HG02610 (cell line): ENCODE measurements around the gene OSBPL6.

ENCODE experiments used
- ATAC-seq: cut with Tn5 transposase; IDR thresholded peaks from one replicate; pipeline ENCODE4 v1.9.1; 2021; ENCODE audit warnings: mild to moderate bottlenecking, moderate library complexity; ENCODE audit not compliant: unreplicated experiment

OSBPL6 gene

GRCh38 chr2:178237488-178238153 lies 43.3 kb downstream of the OSBPL6 start:
- ATAC-seq: no peak

- ATAC-seq: no peak
These were observed 43.8 kb downstream of the OSBPL6 start for GRCh38 chr2:178238154-178238521.

- ATAC-seq: no peak
These were observed 44.4 kb downstream of the OSBPL6 start for GRCh38 chr2:178238750-178239149.

GRCh38 chr2:178241844-178242551 lies 47.7 kb downstream of the OSBPL6 start:
- ATAC-seq: no peak

GRCh38 chr2:178242552-178242883 lies 48.2 kb downstream of the OSBPL6 start:
- ATAC-seq: no peak

- no peak for ATAC-seq
These were observed 49.6 kb downstream of the OSBPL6 start for GRCh38 chr2:178243961-178244360.

GRCh38 chr2:178244777-178245176 lies 50.5 kb downstream of the OSBPL6 start:
- ATAC-seq: no peak

GRCh38 chr2:178246696-178247095 lies 52.4 kb downstream of the OSBPL6 start:
- ATAC-seq: no peak

GRCh38 chr2:178247250-178247649 lies 52.9 kb downstream of the OSBPL6 start:
- no peak for ATAC-seq

- ATAC-seq: no peak
These were observed 56.1 kb downstream of the OSBPL6 start for GRCh38 chr2:178250429-178250828.

GRCh38 chr2:178251151-178251955 lies 57.0 kb downstream of the OSBPL6 start:
- no peak for ATAC-seq

GRCh38 chr2:178256382-178257042 lies 62.2 kb downstream of the OSBPL6 start:
- ATAC-seq: no peak

- ATAC-seq: no peak
These were observed 62.8 kb downstream of the OSBPL6 start for GRCh38 chr2:178257127-178257526.

GRCh38 chr2:178258916-178259315 lies 64.6 kb downstream of the OSBPL6 start:
- ATAC-seq: no peak

- ATAC-seq: no peak
These were observed 69.0 kb downstream of the OSBPL6 start for GRCh38 chr2:178263159-178263860.

GRCh38 chr2:178264211-178264610 lies 69.9 kb downstream of the OSBPL6 start:
- ATAC-seq: no peak

- peak; percentile 8 for ATAC-seq
These were observed 71.5 kb downstream of the OSBPL6 start for GRCh38 chr2:178265851-178266250.

- peak; percentile 64 for ATAC-seq
These were observed 72.1 kb downstream of the OSBPL6 start for GRCh38 chr2:178266445-178266844.

- no peak for ATAC-seq
These were observed 73.3 kb downstream of the OSBPL6 start for GRCh38 chr2:178267660-178268059.

GRCh38 chr2:178268435-178268834 lies 74.1 kb downstream of the OSBPL6 start:
- ATAC-seq: no peak
